Prostate gland (tissue), 2 donors: ENCODE measurements around the gene ABLIM3.

ENCODE experiments used
- CTCF ChIP-seq, 4 experiments: fragments of 200-600 bp in 2 of 4; fragments of 450-650 bp in 2 of 4; sonication (generic) in 2 of 4; IDR thresholded peaks; 1 replicate in 3 of 4; 2 replicates in 1 of 4; pipeline ENCODE4 v1.5.1; 2016 to 2019; ENCODE audit warnings: antibody characterized with exemption in 4 of 4, mild to moderate bottlenecking in 2 of 4, moderate library complexity in 2 of 4
- POLR2A ChIP-seq: fragments of 450-650 bp; IDR thresholded peaks from one replicate; pipeline ENCODE4 v1.6.1; 2016; ENCODE audit warnings: antibody characterized with exemption, mild to moderate bottlenecking
- POLR2AphosphoS5 ChIP-seq: sonication (generic); formaldehyde crosslinking; IDR thresholded peaks from one replicate; pipeline ENCODE4 v1.6.1; 2017; ENCODE audit warnings: antibody characterized with exemption

DNA sequence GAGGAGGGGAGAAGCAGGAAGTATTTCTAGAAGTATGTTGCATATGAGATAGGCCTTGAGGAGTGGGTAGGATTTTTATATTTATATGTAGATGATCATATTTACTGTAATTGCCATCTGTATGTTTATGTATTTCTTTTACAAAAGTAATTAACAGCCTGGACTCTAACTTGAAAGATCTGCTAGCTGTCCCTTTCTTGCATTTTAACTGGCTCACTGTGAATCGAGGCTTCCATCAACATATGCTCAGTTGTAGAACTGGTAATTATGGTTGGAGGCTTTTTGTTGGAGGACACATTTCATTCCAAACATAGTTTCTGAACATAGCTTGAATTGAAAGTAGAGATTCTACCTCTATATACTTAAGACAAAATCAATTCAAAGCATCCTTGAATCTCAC, 23.4 kb downstream of the ABLIM3 start:
- TF ChIP-seq CTCF (IDR thresholded peaks at IDR 0.05): no peak
- TF ChIP-seq POLR2A: no peak
- TF ChIP-seq POLR2AphosphoS5: no peak
